ENCODE results near the gene ETF1. TPM values are rescaled to one million over a fixed set of nuclear protein-coding genes. Genes with fewer than 3 reads are reported as not detected.

Gene ETF1
- total RNA-seq, 2 donors from 2014 or later, result 24.9 to 36.6 TPM

DNA sequence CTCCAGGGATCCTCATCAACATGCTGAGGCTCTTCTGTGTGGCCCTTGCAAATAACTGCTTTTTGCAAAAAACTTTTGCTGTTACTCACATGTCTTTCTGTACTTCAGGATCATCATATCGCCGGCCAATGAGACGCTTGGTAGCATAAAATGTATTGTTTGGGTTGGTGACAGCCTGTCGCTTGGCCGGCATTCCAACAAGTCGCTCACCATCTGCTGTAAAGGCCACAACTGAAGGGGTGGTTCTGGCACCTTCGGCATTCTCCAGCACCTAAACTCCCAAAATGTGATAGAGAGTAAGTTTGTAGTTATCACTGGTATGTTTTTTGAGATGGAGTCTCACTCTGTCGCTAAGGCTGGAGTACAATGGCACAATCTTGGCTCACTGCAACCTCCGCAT, 27.8 kb upstream of the ETF1 start:
- ATAC-seq (no peak), DNase-seq (no peak)
- WGBS, 2 donors, result 95 to 97% methylated on average over 9 of the region's 9 CpGs
- intact Hi-C loops (cut with DNase I), result no loop called here
- Histone ChIP-seq H3K27ac (no peak overlapping the region), H3K9me3 (no peaks in the 10 kb centered on the region), H3K4me1 (peaks cover 18% of the 10 kb centered on the region), H3K27me3 (no peaks in the 10 kb centered on the region), H3K4me3 (no peak overlapping the region), H3K36me3 (replicated peaks in 1 of 2; ENCODE audit: insufficient read depth in 1 of 2, low read depth in 2 of 2) (peaks cover 6 to 47% of the 10 kb centered on the region in 2 donors)
- TF ChIP-seq, protein P1, sequence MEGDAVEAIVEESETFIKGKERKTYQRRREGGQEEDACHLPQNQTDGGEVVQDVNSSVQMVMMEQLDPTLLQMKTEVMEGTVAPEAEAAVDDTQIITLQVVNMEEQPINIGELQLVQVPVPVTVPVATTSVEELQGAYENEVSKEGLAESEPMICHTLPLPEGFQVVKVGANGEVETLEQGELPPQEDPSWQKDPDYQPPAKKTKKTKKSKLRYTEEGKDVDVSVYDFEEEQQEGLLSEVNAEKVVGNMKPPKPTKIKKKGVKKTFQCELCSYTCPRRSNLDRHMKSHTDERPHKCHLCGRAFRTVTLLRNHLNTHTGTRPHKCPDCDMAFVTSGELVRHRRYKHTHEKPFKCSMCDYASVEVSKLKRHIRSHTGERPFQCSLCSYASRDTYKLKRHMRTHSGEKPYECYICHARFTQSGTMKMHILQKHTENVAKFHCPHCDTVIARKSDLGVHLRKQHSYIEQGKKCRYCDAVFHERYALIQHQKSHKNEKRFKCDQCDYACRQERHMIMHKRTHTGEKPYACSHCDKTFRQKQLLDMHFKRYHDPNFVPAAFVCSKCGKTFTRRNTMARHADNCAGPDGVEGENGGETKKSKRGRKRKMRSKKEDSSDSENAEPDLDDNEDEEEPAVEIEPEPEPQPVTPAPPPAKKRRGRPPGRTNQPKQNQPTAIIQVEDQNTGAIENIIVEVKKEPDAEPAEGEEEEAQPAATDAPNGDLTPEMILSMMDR (IDR thresholded peaks at IDR 0.05), result no peak
- no peak for TF ChIP-seq POLR2A (IDR thresholded peaks at IDR 0.05)

DNA sequence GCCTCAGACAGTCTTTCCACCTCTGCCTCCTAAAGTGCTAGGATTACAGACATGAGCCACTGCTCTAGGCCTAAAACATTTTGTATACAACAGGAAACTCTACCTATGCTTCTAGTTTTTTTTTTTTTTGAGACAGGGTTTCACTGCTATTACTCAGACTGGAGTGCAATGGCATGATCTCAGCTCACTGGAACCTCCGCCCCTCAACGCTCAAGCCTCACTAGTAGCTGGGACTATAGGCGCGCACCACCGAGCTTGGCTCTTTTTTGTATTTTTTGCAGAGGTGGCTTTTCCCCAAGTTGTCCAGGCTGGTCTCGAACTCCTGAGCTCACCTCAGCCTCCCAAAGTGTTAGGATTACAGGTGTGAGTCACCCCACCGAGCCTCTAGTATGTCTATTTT, 26.7 kb upstream of the ETF1 start:
- intact Hi-C loops (cut with DNase I), result no loop called here
- 87 to 92% methylated on average over 7 of the region's 7 CpGs for WGBS, 2 donors
- Histone ChIP-seq H3K9me3 (no peaks in the 10 kb centered on the region), H3K4me1 (peaks cover 17% of the 10 kb centered on the region), H3K4me3 (no peak overlapping the region), H3K27me3 (no peaks in the 10 kb centered on the region), H3K36me3 (replicated peaks in 1 of 2; ENCODE audit: insufficient read depth in 1 of 2, low read depth in 2 of 2) (peaks cover 6 to 50% of the 10 kb centered on the region in 2 donors), H3K27ac (no peak overlapping the region)
- TF ChIP-seq, protein P1 (IDR thresholded peaks at IDR 0.05), result no peak
- TF ChIP-seq POLR2A (IDR thresholded peaks at IDR 0.05), result no peak
- DNase-seq, result no peak
- no peak for ATAC-seq

DNA sequence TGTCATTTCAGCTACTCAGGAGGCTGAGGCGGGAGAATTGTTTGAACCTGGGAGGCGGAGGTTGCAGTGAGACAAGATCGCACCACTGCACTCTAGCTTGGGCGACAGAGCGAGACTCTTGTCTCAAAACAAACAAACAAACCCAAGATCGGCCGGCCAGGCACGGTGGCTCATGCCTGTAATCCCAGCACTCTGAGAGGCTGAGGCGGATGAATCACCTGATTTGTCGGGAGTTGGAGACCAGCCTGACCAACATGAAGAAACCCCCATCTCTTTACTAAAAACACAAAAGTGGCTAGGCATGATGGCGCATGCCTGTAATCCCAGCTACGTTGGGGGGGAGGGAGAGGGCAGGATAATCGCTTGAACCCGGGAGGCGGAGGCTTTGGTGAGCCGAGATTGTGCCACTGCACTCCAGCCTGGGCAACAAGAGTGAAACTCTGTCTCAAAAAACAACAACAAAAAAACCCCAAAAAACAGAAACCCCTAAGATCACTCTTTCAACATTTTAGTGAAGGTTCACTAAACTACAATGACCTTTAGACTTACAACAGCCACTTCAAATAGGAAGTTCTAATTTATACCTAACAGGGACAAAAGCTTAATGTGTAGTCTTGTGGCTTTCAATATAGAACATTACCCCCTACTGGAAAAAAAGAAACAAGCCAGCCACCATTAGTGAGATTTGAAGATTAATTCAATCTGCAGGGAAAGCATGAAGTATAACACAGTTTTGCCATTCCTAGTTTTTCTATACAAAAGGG, 25.2 kb upstream of the ETF1 start:
- Histone ChIP-seq H3K4me1 (peaks cover 6% of the 10 kb centered on the region), H3K27me3 (no peaks in the 10 kb centered on the region), H3K36me3 (replicated peaks in 1 of 2; ENCODE audit: insufficient read depth in 1 of 2, low read depth in 2 of 2) (peaks cover 6 to 50% of the 10 kb centered on the region in 2 donors), H3K4me3 (no peak overlapping the region), H3K27ac (no peak overlapping the region), H3K9me3 (no peaks in the 10 kb centered on the region)
- TF ChIP-seq POLR2A (IDR thresholded peaks at IDR 0.05), result no peak
- TF ChIP-seq, protein P1 (IDR thresholded peaks at IDR 0.05), result no peak
- intact Hi-C loops (cut with DNase I), result no loop called here
- WGBS, 2 donors, result 75 to 80% methylated on average over 13 to 16 of the region's 16 CpGs
- DNase-seq (no peak), ATAC-seq (no peak)

DNA sequence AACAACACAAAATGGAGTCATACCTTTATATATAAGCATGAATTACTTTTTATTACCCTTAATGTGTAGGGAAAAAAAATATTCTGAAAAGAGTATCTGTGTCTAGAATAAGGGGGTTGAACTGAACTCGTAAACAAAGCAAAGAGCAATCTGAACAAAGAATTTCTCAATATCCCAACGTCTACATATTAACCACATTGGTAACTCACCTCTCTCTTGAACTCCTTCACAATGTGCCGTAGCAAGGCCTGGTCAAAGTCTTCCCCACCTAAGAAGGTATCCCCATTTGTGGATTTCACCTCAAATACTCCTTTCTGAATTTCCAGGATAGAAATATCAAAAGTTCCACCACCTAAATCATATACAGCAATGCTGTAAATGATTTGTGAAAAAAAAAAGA, 23.8 kb upstream of the ETF1 start:
- intact Hi-C loops (cut with DNase I), result no loop called here
- Histone ChIP-seq H3K9me3 (no peaks in the 10 kb centered on the region), H3K36me3 (replicated peaks in 1 of 2; ENCODE audit: insufficient read depth in 1 of 2, low read depth in 2 of 2) (peaks cover 6 to 47% of the 10 kb centered on the region in 2 donors), H3K27me3 (no peaks in the 10 kb centered on the region), H3K4me3 (no peak overlapping the region), H3K4me1 (no peaks in the 10 kb centered on the region), H3K27ac (no peak overlapping the region)
- 78 to 81% methylated on average over 3 of the region's 3 CpGs for WGBS, 2 donors
- ATAC-seq, result no peak
- no peak for TF ChIP-seq POLR2A (IDR thresholded peaks at IDR 0.05)
- TF ChIP-seq, protein P1 (IDR thresholded peaks at IDR 0.05), result no peak
- no peak for DNase-seq
